ENCODE results near the gene DNAJC3.
"Not testable (repeated sequence)": the region's sequence is repeated elsewhere in the genome, so short reads cannot be mapped to it uniquely, and the experiment has no call there.

Gene DNAJC3

GRCh38 chr13:95713651-95714050 is 36.7 kb downstream of the DNAJC3 start:
- no peak for DNase-seq (ENCODE audit: low read depth in 1 of 2, low spot score in 1 of 2)

GRCh38 chr13:95714142-95714832 is 37.3 kb downstream of the DNAJC3 start:
- no peak for DNase-seq (ENCODE audit: low read depth in 1 of 2, low spot score in 1 of 2)

- DNase-seq (ENCODE audit: low read depth in 1 of 2, low spot score in 1 of 2): no peak
Measured at GRCh38 chr13:95716231-95716630, 39.3 kb downstream of the DNAJC3 start.

GRCh38 chr13:95722241-95722640 is 45.3 kb downstream of the DNAJC3 start:
- DNase-seq (ENCODE audit: low read depth in 1 of 2, low spot score in 1 of 2): no peak

- DNase-seq (ENCODE audit: low read depth in 1 of 2, low spot score in 1 of 2): no peak
Measured at GRCh38 chr13:95723438-95723837, 46.5 kb downstream of the DNAJC3 start.

GRCh38 chr13:95724252-95724651 is 47.3 kb downstream of the DNAJC3 start:
- DNase-seq (ENCODE audit: low read depth in 1 of 2, low spot score in 1 of 2): no peak

GRCh38 chr13:95726876-95727275 is 49.9 kb downstream of the DNAJC3 start:
- no peak for DNase-seq (ENCODE audit: low read depth in 1 of 2, low spot score in 1 of 2)

- no peak for DNase-seq (ENCODE audit: low read depth in 1 of 2, low spot score in 1 of 2)
Measured at GRCh38 chr13:95728957-95729356, 52.0 kb downstream of the DNAJC3 start.

GRCh38 chr13:95734124-95734523 is 57.2 kb downstream of the DNAJC3 start:
- DNase-seq (ENCODE audit: low read depth in 1 of 2, low spot score in 1 of 2): no peak

- DNase-seq (ENCODE audit: low read depth in 1 of 2, low spot score in 1 of 2): not testable (repeated sequence)
Measured at GRCh38 chr13:95740071-95740978, 63.4 kb downstream of the DNAJC3 start.

- no peak for DNase-seq (ENCODE audit: low read depth in 1 of 2, low spot score in 1 of 2)
Measured at GRCh38 chr13:95740979-95741320, 64.0 kb downstream of the DNAJC3 start.

GRCh38 chr13:95741584-95742563 is 64.9 kb downstream of the DNAJC3 start:
- DNase-seq (ENCODE audit: low read depth in 1 of 2, low spot score in 1 of 2): no peak

- no peak for DNase-seq (ENCODE audit: low read depth in 1 of 2, low spot score in 1 of 2)
Measured at GRCh38 chr13:95743192-95743591, 66.3 kb downstream of the DNAJC3 start.

GRCh38 chr13:95745289-95745688 is 68.3 kb downstream of the DNAJC3 start:
- DNase-seq (ENCODE audit: low read depth in 1 of 2, low spot score in 1 of 2): no peak

GRCh38 chr13:95745752-95746151 is 68.8 kb downstream of the DNAJC3 start:
- DNase-seq (ENCODE audit: low read depth in 1 of 2, low spot score in 1 of 2): no peak

GRCh38 chr13:95749545-95749944 is 72.6 kb downstream of the DNAJC3 start:
- DNase-seq (ENCODE audit: low read depth in 1 of 2, low spot score in 1 of 2): no peak

GRCh38 chr13:95752677-95753076 is 75.7 kb downstream of the DNAJC3 start:
- no peak for DNase-seq (ENCODE audit: low read depth in 1 of 2, low spot score in 1 of 2)

- no peak for DNase-seq (ENCODE audit: low read depth in 1 of 2, low spot score in 1 of 2)
Measured at GRCh38 chr13:95754069-95754468, 77.1 kb downstream of the DNAJC3 start.

- no peak for DNase-seq (ENCODE audit: low read depth in 1 of 2, low spot score in 1 of 2)
Measured at GRCh38 chr13:95756072-95756471, 79.1 kb downstream of the DNAJC3 start.

- DNase-seq (ENCODE audit: low read depth in 1 of 2, low spot score in 1 of 2): not testable (repeated sequence)
Measured at GRCh38 chr13:95762626-95763025, 85.7 kb downstream of the DNAJC3 start.

GRCh38 chr13:95763601-95764000 is 86.7 kb downstream of the DNAJC3 start:
- no peak for DNase-seq (ENCODE audit: low read depth in 1 of 2, low spot score in 1 of 2)
